Stimulated activated memory B cell treated with anti-CD40 and anti-IgM and Interleukin-4, amounts not matched to agents 10 μg/mL and 1 μg/mL and 100 μg/mL, for 72 hours (primary cell): Measurements from ENCODE around the gene CAPN5.

Experiments
- ATAC-seq: fragments of 150-1000 bp; cut with Tn5 transposase; 2 replicates; pipeline ENCODE4 v1.10.0; 2021
- H3K27ac Mint-ChIP-seq: one replicate; pipeline ENCODE4 v1.8.0; 2022; ENCODE audit warnings: mild to moderate bottlenecking, mixed read lengths
- H3K27me3 Mint-ChIP-seq: one replicate; pipeline ENCODE4 v1.8.0; 2022; ENCODE audit warnings: mixed read lengths
- H3K36me3 Mint-ChIP-seq: one replicate; pipeline ENCODE4 v1.8.0; 2022; ENCODE audit warnings: mixed read lengths
- H3K4me1 Mint-ChIP-seq: one replicate; pipeline ENCODE4 v1.8.0; 2022; ENCODE audit warnings: mixed read lengths
- H3K4me3 Mint-ChIP-seq: one replicate; pipeline ENCODE4 v1.8.0; 2022; ENCODE audit warnings: mild to moderate bottlenecking, moderate library complexity, mixed read lengths
- H3K9me3 Mint-ChIP-seq: one replicate; pipeline ENCODE4 v1.8.0; 2022; ENCODE audit warnings: mixed read lengths

The CAPN5 gene

DNA sequence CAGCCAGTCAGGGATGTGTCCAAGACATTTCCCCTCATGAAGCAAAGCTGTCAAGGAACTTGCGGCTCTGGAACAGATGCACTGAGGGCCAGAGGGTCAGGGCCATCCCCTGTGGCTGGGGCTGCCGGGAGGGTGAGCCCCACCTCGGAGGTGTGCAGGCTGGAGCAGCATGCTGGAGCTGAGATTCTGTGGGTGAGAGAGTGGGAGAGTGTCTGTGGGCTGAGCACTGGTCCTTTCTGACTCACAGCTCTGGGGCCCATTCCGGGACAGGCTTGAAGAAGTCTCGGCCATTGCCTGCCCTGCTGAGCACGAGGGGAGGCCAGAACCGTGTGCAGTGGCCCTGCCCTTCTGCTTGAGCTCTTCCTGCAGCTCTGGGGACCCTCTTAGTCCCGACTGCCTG lies 38.0 kb downstream of the CAPN5 start:
- ATAC-seq: no peak
- Mint-ChIP-seq H3K27me3 (peaks cover 33% of the 10 kb centered on the region), H3K9me3 (no peaks in the 10 kb centered on the region), H3K36me3 (no peaks in the 10 kb centered on the region), H3K27ac (no peak overlapping the region), H3K4me1 (no peaks in the 10 kb centered on the region), H3K4me3 (no peak overlapping the region)

DNA sequence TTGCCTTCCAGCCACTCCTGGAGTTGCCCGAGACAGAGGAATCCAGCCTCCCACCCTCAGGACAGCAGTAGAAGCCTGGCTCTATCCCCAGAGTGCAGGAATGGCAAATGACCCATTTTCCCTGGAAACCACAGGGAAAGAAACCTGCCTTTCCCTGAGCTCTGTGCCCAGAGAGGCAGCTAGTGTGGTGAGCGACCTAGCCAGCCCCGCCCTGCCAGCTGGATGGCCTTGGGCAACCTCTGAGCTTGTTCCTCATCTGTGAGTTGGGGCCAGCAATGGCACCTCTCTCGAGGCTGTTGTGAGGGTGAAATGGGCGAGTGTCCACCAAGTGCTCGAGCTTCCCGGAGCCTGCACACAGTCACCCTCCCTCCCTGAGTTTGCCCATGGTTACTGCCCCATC lies 39.5 kb downstream of the CAPN5 start:
- Mint-ChIP-seq H3K27me3 (peaks cover 33% of the 10 kb centered on the region), H3K9me3 (no peaks in the 10 kb centered on the region), H3K27ac (no peak overlapping the region), H3K4me3 (no peak overlapping the region), H3K4me1 (no peaks in the 10 kb centered on the region), H3K36me3 (no peaks in the 10 kb centered on the region)
- ATAC-seq: no peak

DNA sequence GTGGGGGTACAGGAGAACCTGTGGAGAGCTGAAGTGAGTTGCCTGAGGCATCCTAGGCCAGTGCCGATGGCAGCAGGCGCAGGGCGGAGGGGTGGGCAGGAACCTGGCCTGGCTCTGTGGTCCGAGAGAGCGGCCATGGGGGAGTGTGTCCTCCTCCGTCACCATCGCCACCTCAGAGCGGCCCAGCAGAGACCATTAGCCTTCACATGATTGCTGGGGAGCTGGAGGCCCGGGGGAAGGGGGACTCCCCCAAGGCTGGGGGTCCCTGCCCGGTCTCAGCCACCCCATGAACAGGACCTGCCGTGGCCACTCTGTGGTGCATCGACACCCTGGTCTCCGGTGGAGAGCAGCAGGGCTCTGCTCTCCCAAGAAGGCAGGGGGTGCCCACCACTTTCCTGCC lies 40.0 kb downstream of the CAPN5 start:
- no peaks in the 10 kb centered on the region for H3K4me1 Mint-ChIP-seq
- no peak for ATAC-seq
- H3K4me3 Mint-ChIP-seq: no peak overlapping the region
- H3K27me3 Mint-ChIP-seq: peaks cover 33% of the 10 kb centered on the region
- no peaks in the 10 kb centered on the region for H3K9me3 Mint-ChIP-seq
- no peaks in the 10 kb centered on the region for H3K36me3 Mint-ChIP-seq
- H3K27ac Mint-ChIP-seq: no peak overlapping the region

DNA sequence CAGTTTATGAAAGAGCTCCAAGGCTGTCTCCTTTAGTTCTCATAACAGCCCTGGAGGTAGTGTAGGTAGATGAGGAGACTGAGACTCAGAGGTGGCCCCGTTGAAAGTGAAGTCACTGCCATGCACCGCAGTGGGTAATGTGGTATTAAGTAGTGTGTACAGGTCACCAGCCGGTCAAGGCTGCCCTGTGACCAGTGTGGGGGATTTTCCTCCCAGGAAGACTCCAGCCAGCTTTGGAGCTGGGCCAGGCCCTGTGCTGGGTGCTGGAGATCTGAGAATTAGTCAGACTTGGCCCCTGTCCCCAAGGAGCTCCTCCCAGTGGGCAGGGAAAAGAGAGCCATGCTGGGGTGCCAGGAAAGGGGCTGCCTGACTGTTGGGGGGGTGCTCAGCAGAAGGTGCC lies 41.2 kb downstream of the CAPN5 start:
- H3K4me3 Mint-ChIP-seq: no peak overlapping the region
- H3K27me3 Mint-ChIP-seq: peaks cover 33% of the 10 kb centered on the region
- no peak overlapping the region for H3K27ac Mint-ChIP-seq
- ATAC-seq: no peak
- H3K9me3 Mint-ChIP-seq: no peaks in the 10 kb centered on the region
- H3K36me3 Mint-ChIP-seq: no peaks in the 10 kb centered on the region
- H3K4me1 Mint-ChIP-seq: no peaks in the 10 kb centered on the region

DNA sequence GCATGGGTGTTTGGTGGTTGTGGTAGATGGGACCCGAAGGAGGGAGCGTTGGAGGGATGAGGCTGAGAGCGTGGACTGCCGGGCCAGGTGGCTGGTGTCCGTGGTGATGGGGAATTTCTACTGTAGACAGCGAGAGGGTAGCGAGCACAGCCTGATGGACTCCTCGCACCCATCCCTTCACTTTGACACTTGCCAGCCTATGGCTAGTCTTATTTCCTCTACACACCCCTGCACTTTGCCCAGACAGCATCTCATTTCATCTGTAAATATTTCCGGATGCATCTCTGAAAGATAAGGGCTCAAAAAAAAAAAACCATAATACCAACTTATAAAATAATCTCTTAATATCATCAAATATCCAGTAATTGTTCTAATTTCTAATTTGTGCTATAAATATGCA lies 41.7 kb downstream of the CAPN5 start:
- Mint-ChIP-seq H3K27ac (no peak overlapping the region), H3K4me3 (no peak overlapping the region), H3K4me1 (no peaks in the 10 kb centered on the region), H3K36me3 (no peaks in the 10 kb centered on the region), H3K9me3 (no peaks in the 10 kb centered on the region), H3K27me3 (peaks cover 33% of the 10 kb centered on the region)
- ATAC-seq: no peak

DNA sequence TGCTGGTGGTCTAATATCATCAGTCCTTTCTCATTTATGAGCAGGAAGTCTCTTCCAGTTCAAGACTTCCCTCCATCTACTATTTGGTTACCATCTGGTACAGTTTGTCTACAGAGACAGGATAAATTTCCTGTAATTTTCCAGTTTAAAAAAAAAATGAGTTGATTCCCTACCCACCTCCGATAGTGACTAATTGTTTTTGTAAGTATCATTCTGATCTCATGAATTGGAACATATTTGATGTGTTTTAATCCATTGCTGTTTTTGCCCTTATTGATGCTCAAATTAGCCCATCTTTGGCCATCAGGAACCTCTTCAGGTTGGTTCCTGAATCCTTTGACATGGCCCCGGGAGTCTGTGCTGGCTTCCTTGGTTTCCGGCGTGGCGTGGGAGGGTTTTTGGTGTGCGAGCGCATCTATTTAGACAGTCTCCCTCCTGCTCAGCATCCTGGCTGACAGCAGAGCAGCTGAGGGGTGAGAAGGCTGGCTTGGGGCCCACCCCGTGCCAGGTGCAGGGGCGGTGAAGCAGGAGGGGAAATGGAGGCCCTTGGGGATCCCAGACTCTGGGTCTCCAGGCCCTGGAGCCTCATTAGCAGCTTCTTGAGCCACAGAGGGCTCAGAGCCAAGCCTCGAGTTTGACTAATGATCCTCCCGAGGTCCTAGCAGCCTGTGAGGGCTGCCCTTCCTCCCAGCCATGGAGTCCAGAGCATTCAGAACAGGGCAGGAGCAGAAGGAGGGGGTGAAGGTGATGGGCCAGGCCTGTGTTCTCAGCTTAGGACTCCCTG lies 42.7 kb downstream of the CAPN5 start:
- H3K36me3 Mint-ChIP-seq: no peaks in the 10 kb centered on the region
- peaks cover 33% of the 10 kb centered on the region for H3K27me3 Mint-ChIP-seq
- H3K9me3 Mint-ChIP-seq: no peaks in the 10 kb centered on the region
- H3K4me1 Mint-ChIP-seq: no peaks in the 10 kb centered on the region
- no peak for ATAC-seq
- H3K27ac Mint-ChIP-seq: no peak overlapping the region
- H3K4me3 Mint-ChIP-seq: no peak overlapping the region

DNA sequence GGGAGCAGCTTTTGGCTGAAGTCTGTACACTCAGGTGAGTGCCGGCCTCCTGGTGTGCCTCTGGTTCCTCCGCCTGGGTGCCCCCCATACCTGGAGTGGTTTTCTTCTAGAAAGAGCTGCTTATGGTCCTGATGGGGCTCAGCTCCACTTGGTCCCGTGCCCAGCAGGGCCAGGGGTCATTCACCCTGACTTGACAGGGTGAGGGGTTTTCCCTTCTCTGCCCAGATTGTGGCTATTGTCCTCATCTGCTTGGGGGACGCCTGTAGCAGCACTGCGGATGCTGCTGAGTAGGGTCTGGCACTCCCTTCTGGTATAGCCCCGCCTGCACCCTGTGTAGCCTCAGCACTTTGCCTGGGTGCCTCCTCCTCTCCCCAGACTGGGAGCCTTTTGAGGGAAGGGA lies 44.1 kb downstream of the CAPN5 start:
- Mint-ChIP-seq H3K27ac (no peak overlapping the region), H3K27me3 (peaks cover 33% of the 10 kb centered on the region), H3K4me3 (no peak overlapping the region), H3K36me3 (no peaks in the 10 kb centered on the region), H3K9me3 (no peaks in the 10 kb centered on the region), H3K4me1 (no peaks in the 10 kb centered on the region)
- no peak for ATAC-seq

DNA sequence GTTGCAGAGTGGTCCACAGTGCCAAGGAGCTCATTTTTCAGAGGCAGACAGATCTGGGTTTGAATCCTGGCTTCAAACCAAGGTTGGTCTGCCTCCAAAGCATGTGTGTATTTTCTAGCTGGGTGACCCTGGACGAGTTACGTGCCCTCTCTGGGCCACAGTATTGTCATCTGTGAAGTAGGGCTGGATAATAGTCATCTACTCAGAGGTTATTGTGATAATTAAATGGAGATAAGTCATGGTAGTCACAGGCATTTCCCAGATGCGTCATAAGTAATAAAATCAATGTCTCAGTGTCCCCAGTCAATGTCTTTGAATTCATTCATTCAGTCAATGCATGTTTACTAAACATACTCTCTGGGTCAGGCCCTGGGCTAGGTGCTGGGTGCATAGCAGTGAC lies 44.5 kb downstream of the CAPN5 start:
- no peaks in the 10 kb centered on the region for H3K4me1 Mint-ChIP-seq
- no peak overlapping the region for H3K27ac Mint-ChIP-seq
- H3K36me3 Mint-ChIP-seq: no peaks in the 10 kb centered on the region
- ATAC-seq: no peak
- peaks cover 33% of the 10 kb centered on the region for H3K27me3 Mint-ChIP-seq
- H3K9me3 Mint-ChIP-seq: no peaks in the 10 kb centered on the region
- no peak overlapping the region for H3K4me3 Mint-ChIP-seq

DNA sequence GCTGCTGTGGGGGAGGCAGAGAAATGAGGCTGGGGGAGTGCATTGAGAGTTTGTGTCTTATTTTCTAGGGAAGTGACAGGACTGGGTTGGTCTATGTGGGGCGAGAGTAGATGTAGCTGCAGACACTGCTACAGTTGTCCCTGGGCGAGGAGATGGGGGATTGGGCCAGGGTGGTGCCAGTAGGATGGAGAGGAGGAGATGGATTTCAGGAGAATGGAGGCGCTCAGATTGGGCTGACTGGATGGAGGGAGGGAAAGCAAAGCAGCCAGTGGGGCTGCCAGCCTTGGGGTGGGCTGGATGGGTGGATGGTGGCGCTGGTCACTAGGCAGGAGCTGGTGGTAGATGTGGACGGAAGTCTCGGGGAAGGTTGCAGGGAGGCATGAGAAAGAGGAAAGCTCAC lies 45.2 kb downstream of the CAPN5 start:
- H3K4me1 Mint-ChIP-seq: no peaks in the 10 kb centered on the region
- no peaks in the 10 kb centered on the region for H3K9me3 Mint-ChIP-seq
- no peaks in the 10 kb centered on the region for H3K36me3 Mint-ChIP-seq
- no peak overlapping the region for H3K4me3 Mint-ChIP-seq
- ATAC-seq: no peak
- H3K27ac Mint-ChIP-seq: no peak overlapping the region
- H3K27me3 Mint-ChIP-seq: peaks cover 32% of the 10 kb centered on the region

DNA sequence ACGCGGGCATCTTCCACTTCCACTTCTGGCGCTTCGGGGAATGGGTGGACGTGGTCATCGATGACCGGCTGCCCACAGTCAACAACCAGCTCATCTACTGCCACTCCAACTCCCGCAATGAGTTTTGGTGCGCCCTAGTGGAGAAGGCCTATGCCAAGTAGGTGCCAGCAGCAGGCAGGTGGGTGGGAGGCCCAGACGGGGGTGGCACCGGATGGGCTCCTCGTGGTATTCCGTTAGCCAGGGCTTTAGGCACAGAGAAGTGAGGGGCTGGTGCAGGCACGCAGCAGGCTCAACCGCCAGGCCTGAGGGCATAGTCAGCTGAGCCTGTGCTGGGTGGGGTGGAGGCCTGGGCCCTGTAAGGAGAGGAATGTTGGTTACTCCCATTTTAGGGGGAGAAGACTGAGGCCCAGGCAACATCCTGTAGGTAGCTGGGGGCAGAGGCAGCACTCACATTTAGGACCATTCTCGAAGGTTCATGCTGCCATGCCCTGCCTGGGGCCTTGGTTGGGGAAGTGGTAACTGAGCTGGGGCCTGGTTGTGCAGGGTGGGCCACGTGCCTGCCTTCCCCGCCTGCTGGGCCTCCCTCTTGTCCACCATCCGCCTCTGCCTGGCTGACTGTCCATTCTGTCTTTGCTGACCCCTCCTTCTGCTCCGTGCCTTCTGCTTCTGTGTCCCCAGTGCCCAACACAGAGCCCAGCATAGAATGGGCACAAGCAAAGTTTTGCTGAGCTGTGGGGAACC lies 46.0 kb downstream of the CAPN5 start:
- H3K9me3 Mint-ChIP-seq: no peaks in the 10 kb centered on the region
- H3K27ac Mint-ChIP-seq: no peak overlapping the region
- H3K36me3 Mint-ChIP-seq: no peaks in the 10 kb centered on the region
- H3K4me1 Mint-ChIP-seq: no peaks in the 10 kb centered on the region
- H3K4me3 Mint-ChIP-seq: no peak overlapping the region
- H3K27me3 Mint-ChIP-seq: peaks cover 23% of the 10 kb centered on the region
- no peak for ATAC-seq

DNA sequence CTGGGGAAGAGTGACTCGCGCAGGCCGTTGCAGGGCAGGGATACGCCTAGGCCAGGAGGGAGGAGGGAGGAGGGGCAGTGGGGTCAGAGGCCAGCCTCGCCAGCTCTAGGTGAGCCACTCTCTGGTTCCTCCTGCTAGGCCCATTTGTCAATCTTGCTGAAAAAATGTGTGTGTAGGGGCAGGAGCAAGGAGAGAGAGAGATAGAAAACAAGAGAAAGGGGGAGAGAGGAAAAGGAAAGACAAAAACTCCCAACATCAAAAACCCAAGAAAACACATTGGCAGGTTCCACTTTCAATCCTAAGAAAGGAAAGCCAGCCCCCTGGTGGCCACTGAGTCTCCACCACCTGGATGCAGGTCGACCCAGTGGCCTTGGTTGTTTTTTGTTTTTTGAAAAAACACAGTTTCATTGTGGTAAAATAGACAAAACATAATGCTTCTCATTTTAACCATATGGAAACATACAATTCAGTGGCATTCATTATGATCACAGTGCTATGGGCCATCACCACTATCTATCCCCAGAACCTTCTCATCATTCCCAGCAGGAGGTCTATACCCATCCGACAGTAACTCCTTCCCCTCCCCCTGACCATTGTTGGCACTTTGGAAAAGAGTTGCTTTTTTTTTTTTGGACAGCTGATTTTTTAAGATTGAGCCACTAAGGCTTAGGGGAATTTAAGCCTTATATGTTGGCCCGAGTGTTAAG lies 46.8 kb downstream of the CAPN5 start:
- H3K27ac Mint-ChIP-seq: no peak overlapping the region
- H3K36me3 Mint-ChIP-seq: no peaks in the 10 kb centered on the region
- H3K4me3 Mint-ChIP-seq: no peak overlapping the region

DNA sequence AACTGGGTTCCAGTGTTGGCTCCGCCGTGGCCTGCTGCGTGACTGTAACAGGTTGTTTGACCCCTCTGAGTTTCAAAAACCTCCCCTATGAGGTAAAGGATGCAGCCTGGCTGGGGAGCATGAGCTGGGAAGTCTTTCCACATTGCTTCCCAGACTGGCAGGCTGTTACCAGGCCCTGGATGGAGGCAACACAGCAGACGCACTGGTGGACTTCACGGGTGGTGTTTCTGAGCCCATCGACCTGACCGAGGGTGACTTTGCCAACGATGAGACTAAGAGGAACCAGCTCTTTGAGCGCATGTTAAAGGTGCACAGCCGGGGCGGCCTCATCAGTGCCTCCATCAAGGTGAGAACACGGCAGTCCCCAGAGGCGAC lies 47.3 kb downstream of the CAPN5 start:
- no peak for ATAC-seq
- H3K4me3 Mint-ChIP-seq: no peak overlapping the region
- H3K27me3 Mint-ChIP-seq: peaks cover 15% of the 10 kb centered on the region
- no peaks in the 10 kb centered on the region for H3K9me3 Mint-ChIP-seq
- H3K36me3 Mint-ChIP-seq: no peaks in the 10 kb centered on the region
- H3K4me1 Mint-ChIP-seq: no peaks in the 10 kb centered on the region
- H3K27ac Mint-ChIP-seq: no peak overlapping the region

More for the DNA sequence above, 46.8 kb downstream of the CAPN5 start:
- H3K27me3 Mint-ChIP-seq: peaks cover 16% of the 10 kb centered on the region
- no peak for ATAC-seq
- no peaks in the 10 kb centered on the region for H3K9me3 Mint-ChIP-seq
- H3K4me1 Mint-ChIP-seq: no peaks in the 10 kb centered on the region

DNA sequence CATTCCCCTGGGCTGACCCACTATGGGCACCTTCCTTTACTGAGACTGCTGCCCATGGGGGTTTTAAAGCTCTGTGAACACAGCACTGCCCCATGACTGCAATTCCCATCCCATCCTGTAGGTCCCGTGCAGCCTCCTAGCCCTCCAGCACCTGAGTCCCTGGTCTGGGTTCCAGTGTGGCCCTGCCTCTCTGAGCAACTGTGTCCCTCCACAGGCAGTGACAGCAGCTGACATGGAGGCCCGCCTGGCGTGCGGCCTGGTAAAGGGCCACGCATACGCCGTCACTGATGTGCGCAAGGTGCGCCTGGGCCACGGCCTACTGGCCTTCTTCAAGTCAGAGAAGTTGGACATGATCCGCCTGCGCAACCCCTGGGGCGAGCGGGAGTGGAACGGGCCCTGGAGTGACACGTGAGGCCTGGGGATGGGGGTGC lies 48.4 kb downstream of the CAPN5 start:
- H3K36me3 Mint-ChIP-seq: no peaks in the 10 kb centered on the region
- peaks cover 4% of the 10 kb centered on the region for H3K27me3 Mint-ChIP-seq
- ATAC-seq: peak; percentile 3
- no peaks in the 10 kb centered on the region for H3K4me1 Mint-ChIP-seq
- H3K27ac Mint-ChIP-seq: no peak overlapping the region
- H3K9me3 Mint-ChIP-seq: no peaks in the 10 kb centered on the region
- H3K4me3 Mint-ChIP-seq: no peak overlapping the region

DNA sequence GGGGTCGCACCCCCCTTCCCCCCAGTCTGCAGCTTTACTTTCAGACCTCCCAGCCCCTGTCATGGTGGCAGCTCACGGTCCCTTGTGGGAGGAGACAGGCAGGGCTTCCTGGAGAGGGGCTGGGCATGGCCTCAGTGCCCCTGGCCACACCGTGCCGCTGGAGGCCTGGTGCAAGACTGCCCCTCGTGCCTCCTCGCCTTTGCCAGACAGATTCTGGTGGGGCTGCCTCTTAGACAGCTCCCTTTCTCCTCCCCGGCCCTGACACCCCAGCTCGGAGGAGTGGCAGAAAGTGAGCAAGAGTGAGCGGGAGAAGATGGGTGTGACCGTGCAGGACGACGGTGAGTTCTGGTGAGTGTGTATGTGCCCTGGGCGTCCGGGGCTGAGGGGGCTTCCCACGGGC lies 49.2 kb downstream of the CAPN5 start:
- Mint-ChIP-seq H3K4me1 (no peaks in the 10 kb centered on the region), H3K9me3 (no peaks in the 10 kb centered on the region), H3K27ac (no peak overlapping the region), H3K36me3 (no peaks in the 10 kb centered on the region), H3K27me3 (no peaks in the 10 kb centered on the region), H3K4me3 (no peak overlapping the region)
- peak; percentile 2 for ATAC-seq

DNA sequence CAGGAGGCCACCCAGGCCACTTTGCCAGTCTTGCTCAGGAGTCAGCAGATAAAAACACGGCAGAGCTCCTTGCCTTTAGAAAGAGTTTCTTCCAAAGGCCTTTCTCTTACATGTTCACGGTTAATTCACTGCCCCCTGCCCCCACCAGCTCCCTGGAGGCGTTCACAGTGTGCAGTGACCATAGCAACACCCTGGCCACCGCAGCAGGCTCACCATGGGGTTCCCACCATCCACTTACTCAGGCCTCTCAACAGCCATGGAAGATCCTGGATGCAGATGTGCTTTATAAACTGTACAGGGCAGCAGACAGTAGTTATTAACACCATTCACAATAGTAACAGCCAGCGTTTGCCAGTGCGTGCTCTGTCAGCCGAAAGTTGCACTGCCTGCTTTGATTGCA lies 50.7 kb downstream of the CAPN5 start:
- no peak for ATAC-seq
- Mint-ChIP-seq H3K36me3 (no peaks in the 10 kb centered on the region), H3K27ac (no peak overlapping the region), H3K4me1 (no peaks in the 10 kb centered on the region), H3K4me3 (no peak overlapping the region), H3K27me3 (peaks cover under 1% of the 10 kb centered on the region), H3K9me3 (no peaks in the 10 kb centered on the region)

DNA sequence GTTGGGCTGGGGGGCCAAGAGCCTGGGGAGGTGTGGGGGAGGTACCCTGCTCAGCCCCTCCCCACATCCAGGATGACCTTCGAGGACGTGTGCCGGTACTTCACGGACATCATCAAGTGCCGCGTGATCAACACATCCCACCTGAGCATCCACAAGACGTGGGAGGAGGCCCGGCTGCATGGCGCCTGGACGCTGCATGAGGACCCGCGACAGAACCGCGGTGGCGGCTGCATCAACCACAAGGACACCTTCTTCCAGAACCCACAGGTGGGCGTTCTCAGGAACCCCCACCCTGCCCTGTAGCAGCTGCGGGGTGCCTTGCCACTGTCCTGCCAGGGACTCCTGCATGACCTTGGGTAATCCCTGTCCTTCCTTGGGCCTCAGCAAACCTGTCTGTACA lies 51.3 kb downstream of the CAPN5 start:
- H3K27me3 Mint-ChIP-seq: peaks cover 7% of the 10 kb centered on the region
- ATAC-seq: no peak
- no peaks in the 10 kb centered on the region for H3K4me1 Mint-ChIP-seq
- no peaks in the 10 kb centered on the region for H3K36me3 Mint-ChIP-seq
- H3K9me3 Mint-ChIP-seq: no peaks in the 10 kb centered on the region
- H3K27ac Mint-ChIP-seq: no peak overlapping the region
- H3K4me3 Mint-ChIP-seq: no peak overlapping the region
